CD4-positive, alpha-beta T cell treated with Interleukin-6 at 100 ng/mL for 8 hours (primary cell): Measurements from ENCODE around the gene COL17A1.

Experiments used
- DNase-seq: peaks from one replicate; pipeline ENCODE4 v3.0.0-alpha.2; 2020; ENCODE audit warnings: mixed read lengths, low spot score

The COL17A1 gene

DNA sequence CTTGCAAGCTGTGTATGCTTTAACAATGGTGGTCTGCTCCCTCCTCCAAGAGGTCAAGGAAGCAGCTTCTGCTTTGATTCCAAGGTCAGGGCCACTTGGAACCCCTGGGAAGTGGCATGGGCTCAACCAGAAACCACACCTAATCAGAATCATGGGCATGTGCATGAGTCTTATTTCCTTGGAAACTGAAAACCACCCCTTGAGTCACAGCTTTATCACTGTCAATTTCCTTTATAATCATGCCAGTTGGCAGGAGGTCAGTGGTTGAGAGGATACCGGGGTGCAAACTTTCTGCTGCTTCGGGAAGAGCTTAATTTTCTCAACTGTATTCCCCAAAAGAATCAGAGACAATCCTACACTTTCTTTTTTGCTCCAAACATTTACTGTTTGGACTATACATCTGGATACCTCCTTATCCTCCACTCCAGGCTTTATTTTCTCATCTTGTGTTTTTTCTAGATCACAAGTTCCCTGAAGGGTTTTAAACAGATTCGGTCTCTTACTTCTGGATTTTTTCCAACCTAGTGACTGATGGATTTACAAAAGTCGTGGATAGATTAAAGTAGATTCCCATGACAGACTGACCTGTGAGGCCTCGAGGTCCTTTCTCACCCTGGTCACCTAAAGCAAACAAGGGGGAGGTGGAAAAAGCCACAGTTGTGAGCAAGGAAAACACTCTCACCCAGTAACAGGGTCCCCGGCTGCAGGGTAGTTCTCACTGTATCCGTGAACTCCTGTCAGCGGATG is 36.0 kb downstream of the COL17A1 start:
- DNase-seq, result no peak

DNA sequence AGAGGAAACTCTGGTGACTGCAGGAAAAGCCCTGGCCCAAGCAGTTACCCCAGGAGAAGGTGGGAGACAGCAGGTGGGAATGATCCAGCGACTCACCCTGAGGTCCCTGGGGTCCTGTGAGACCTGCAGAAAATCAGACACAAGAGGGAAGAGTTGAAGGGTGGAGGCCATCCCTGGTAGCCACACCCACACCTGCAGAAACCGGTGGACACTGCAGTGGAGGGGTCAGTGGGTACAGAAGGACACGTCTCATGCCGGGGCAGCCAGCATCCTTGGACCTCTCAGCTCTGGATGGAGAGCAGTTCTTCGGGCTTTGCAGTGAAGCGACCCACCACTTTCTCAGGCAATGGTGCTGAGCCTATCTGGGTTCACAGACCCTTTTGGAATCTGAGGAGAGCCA is 39.0 kb downstream of the COL17A1 start:
- DNase-seq, result no peak

DNA sequence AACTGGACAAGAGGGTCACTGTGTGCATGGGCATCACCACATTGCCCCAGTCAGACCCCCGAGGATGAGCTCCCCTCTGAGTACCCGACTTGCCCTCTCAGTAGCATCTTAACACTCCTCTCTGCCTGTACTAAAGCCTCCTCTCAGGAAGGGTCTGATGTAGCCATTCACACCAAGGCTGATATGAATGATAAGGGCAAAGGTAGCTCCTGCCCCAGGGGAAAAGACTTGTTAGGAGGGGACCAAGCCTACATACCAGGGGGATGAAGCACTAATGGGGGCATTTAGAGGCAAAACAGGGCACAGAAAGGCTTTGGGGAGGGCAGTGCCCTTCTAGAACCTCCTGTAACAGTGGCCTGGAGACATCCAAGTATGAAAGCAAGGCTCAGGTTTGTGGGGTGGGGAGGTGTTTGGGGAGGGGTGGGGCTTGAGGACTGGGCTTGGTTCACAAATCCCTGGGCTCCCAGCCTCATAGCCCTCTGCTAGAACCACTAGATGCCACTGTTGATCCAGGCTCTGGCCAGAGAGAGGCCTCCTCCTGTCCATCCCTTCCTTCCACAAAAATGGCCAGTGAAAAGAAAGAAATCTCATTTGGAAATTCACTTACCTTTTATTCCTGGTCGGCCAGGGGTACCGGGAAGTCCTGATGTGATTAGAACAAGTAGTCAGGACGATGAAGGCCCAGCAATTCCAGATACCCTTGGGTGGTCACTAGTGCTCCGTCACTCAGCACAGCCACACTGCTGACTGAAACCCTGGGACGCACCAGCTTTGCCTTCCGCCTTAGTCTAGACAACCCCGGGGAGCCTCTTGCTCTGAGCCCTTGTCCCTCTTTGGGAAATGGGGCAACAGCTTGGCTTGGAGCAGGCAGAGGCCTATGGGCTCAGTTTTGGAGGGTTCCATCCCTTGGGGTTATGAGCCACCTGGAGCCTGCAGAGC is 40.3 kb downstream of the COL17A1 start:
- DNase-seq, result no peak

DNA sequence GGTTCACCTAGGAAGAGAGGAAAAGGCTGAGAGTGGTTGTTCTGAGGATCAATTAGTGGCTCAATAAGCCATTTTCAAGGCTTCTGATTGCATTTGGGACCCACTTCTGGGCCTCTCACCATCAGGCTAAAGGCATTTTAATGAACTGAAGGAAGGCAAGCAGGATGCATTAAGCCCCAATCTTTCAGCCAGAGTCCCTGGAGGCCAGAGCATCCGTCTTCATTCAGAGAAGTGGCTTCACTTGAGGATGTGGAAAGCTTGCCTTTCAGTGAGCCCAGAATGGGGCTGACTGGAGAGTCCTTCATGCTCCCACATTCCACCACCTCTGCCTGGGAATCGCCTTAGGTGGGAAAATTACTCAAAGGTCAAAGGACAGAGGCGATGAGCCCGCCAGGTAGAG is 41.8 kb downstream of the COL17A1 start:
- no peak for DNase-seq

- DNase-seq, result no peak
Measured at GRCh38 chr10:104043185-104043830, 42.4 kb downstream of the COL17A1 start.

GRCh38 chr10:104041891-104042535 is 43.7 kb downstream of the COL17A1 start:
- DNase-seq, result no peak

- no peak for DNase-seq
Measured at GRCh38 chr10:104040862-104041789, 44.6 kb downstream of the COL17A1 start.

DNA sequence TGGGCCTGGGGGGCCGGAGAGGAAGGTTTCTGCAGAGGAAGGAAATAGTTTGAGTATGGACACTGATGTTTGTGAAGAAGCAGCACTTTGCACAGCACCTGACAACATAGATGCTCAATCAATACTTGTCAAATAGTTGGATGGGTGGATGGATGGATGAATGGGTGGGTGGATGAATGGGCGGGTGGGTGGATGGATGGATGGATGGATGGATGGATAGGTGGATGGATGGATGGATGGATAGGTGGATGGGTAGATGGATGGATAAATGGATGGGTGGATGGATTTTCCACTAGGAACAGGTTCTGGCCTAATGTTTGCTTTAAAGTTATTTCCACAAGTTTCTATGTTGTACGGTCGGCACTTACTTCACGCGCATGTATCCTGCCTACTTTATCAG is 45.3 kb downstream of the COL17A1 start:
- no peak for DNase-seq

GRCh38 chr10:104038958-104039752 is 46.5 kb downstream of the COL17A1 start:
- no peak for DNase-seq

- no peak for DNase-seq
Measured at GRCh38 chr10:104038537-104038936, 47.1 kb downstream of the COL17A1 start.

DNA sequence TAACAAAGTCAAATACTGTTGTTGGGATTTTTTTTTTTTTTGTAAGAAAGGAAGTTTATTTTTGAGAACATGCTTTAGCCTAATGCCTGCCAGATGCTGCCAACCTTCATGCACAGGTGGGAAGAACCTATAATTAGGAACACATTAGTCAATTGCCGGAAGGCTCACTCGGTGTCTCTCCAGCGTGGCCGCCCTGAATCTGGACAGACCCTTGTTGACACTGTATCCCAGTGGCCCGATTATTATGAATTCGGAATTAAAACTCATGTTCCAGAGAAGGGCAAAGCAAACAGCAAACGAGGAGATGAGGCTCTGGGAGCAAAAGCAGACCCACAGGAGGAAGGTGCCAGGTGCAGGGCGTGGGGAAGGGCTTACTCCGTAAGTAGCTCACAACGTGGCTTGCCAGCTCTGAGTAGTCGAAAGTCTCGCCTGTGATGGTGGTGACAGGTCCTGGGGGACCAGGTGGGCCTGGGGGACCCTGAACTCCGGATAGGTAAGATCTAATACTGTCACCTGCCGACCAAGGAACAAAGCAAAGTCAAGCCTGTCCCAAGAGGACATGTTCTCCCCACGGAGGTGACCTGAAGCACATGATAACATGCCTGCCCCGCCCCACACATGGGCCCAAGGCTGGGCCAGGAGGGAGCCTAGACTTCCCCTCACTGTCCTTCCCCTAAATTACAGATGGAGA is 48.3 kb downstream of the COL17A1 start:
- no peak for DNase-seq

DNA sequence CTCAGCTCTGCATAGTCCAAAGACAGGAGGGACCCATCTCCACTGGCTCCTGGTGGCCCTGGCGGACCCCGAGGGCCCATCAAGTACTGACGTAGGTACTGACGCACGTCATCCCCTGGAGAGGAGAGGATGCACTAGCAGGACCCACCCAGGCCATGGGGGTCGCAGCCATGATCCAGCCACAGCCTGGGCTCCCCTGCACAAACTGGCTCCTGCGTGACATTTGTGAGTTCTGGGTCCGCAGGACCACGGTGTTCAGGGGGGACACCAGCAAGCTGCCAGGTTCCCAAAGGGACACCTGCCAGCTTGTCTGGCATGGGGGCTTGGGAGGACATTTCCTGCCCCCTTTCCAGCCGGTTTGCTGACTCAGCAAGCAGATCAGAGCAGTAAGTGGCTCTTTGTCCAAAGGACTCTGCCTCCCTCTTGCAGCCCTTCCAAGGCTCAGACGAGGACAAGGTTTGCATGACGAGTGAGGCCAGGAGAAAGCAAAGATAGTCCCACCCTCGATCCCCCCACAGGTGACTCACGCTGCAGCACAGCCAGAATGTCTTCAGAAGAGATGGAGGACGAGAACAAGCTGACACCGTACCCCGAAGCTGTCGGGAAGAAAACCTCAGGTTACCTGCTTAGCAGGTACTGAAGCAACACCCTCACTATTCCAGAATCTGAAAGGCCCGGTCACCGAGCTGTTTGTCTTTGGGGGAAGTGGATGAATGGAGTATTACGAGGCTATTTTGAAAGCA is 49.0 kb downstream of the COL17A1 start:
- no peak for DNase-seq

- DNase-seq, result no peak
Measured at GRCh38 chr10:104036069-104036384, 49.7 kb downstream of the COL17A1 start.

DNA sequence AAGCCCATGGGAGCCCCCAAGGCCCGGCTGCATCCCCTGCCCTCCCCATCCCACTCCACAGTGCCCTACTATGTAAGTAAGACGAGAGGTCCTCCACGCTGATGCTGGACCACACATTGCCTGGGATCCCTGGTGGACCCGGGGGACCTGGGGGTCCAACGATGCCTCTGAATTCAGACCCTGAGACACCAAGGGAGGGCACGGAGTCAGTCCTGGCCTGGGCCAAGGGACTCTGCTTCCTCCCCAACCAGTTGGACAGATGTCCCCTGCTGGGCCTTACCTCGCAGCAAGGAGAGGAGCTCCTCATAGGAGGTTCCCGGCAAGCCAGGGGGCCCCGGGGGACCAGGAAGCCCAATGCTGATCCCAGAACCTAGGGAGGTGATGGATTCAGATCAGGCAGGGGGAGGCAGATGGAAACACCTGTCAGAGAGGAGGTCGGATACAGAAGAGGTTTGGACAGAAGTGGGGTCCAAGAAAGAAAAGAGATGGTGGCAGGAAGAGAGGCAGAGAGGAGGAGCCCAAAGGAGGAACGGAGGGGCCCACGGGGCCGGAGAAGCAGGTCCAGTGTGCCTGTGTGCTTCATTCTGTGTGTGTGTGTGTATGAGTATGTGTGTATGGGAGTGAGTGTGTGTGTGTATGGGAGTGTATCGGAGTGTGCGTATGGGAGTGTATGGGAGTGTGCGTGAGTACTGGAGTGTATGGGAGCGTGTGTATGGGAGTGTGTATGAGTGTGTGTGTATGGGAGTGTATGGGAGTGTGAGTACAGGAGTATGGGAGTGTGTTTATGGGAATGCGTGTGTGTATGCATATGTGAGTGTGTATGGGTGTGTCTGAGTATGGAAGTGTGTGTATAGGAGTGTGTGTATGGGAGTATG is 50.2 kb downstream of the COL17A1 start:
- no peak for DNase-seq

- no peak for DNase-seq
Measured at GRCh38 chr10:104034401-104035193, 51.1 kb downstream of the COL17A1 start.

GRCh38 chr10:104033966-104034365 is 51.7 kb downstream of the COL17A1 start:
- DNase-seq, result no peak

DNA sequence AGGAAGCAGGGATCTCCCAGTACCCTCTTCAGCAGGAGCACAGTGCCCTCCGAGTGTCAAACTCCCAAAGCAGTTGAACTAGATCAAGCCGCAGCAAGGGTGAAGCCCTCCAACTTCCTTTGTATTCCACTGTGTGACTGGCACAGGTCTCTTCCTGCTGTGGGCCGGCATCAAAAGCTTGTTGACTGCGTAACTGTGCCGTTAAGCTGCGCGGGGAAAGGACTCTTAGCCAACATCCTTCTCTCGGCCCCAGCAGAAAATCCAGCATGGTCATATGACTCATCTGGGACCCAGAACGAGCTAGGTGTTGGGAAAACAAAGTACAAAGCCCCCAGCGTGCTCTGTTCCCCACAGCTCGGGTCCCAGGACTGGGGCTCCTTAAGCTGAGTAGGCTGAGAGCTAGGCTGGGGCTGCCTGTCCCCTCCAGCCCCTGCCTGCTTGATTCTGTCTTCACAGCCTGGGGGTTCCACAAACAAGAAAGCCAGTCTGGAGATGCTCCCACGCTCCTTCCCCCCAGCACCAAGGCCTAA is 52.2 kb downstream of the COL17A1 start:
- DNase-seq, result no peak
